HepG2 (cell line): ENCODE data around the gene MIEF1. TPM values are rescaled to one million over a fixed set of nuclear protein-coding genes. Genes with fewer than 3 reads are reported as not detected.

Source experiments
- CEBPB ChIP-seq: IDR thresholded peaks from 2 replicates; pipeline ENCODE4 v1.6.1; 2011; ENCODE audit warnings: low read depth, low read length, improper control_type of control experiment, borderline replicate concordance
- DMTF1 ChIP-seq: sonication (generic); formaldehyde crosslinking; IDR thresholded peaks from 2 replicates; pipeline ENCODE4 v1.4.0; 2020; ENCODE audit warnings: mild to moderate bottlenecking, missing genetic modification reagents
- ELF3 ChIP-seq: IDR thresholded peaks from 2 replicates; pipeline ENCODE4 v1.6.1; 2016; ENCODE audit warnings: missing genetic modification reagents, missing compliant biosample characterization
- FIP1L1 ChIP-seq: fragments of 200-400 bp; formaldehyde crosslinking; IDR thresholded peaks from 2 replicates; pipeline ENCODE4 v1.6.1; 2018; ENCODE audit warnings: low read depth, mild to moderate bottlenecking, low read length, moderate library complexity, borderline replicate concordance; ENCODE audit not compliant: insufficient read depth
- HIVEP1 ChIP-seq: sonication (generic); formaldehyde crosslinking; IDR thresholded peaks from 2 replicates; pipeline ENCODE4 v1.4.0; 2020; ENCODE audit warnings: mild to moderate bottlenecking, missing genetic modification reagents
- KLF6 ChIP-seq: IDR thresholded peaks from 2 replicates; pipeline ENCODE4 v1.8.0; 2016; ENCODE audit warnings: missing biosample characterization, missing genetic modification reagents
- MEIS1 ChIP-seq: sonication (generic); formaldehyde crosslinking; IDR thresholded peaks from 2 replicates; pipeline ENCODE4 v1.9.0; 2021; ENCODE audit warnings: mild to moderate bottlenecking, missing genetic modification reagents, moderate library complexity, borderline replicate concordance
- NR0B2 ChIP-seq: sonication (generic); formaldehyde crosslinking; IDR thresholded peaks from 2 replicates; pipeline ENCODE4 v1.4.0; 2020; ENCODE audit warnings: mild to moderate bottlenecking, missing genetic modification reagents
- NR1H2 ChIP-seq: sonication (generic); formaldehyde crosslinking; IDR thresholded peaks from 2 replicates; pipeline ENCODE4 v1.8.1; 2022; ENCODE audit warnings: low read depth, missing genetic modification reagents, borderline replicate concordance
- ONECUT2 ChIP-seq: sonication (generic); formaldehyde crosslinking; IDR thresholded peaks from 2 replicates; pipeline ENCODE4 v1.4.0; 2020; ENCODE audit warnings: missing genetic modification reagents
- RXRB ChIP-seq: IDR thresholded peaks from 2 replicates; pipeline ENCODE4 v1.6.1; 2016; ENCODE audit warnings: borderline replicate concordance, missing genetic modification reagents, missing compliant biosample characterization
- SALL2 ChIP-seq: sonication (generic); formaldehyde crosslinking; IDR thresholded peaks from 2 replicates; pipeline ENCODE4 v1.8.1; 2023; ENCODE audit warnings: mild to moderate bottlenecking, missing genetic modification reagents, inconsistent platforms
- SMAD3 ChIP-seq: sonication (generic); formaldehyde crosslinking; IDR thresholded peaks from 2 replicates; pipeline ENCODE4 v1.4.0; 2020; ENCODE audit warnings: missing genetic modification reagents
- SNAPC2 ChIP-seq: sonication (generic); formaldehyde crosslinking; IDR thresholded peaks from 2 replicates; pipeline ENCODE4 v1.8.1; 2022; ENCODE audit warnings: mild to moderate bottlenecking, missing genetic modification reagents
- SP4 ChIP-seq: sonication (generic); formaldehyde crosslinking; IDR thresholded peaks from 2 replicates; pipeline ENCODE4 v1.8.1; 2023; ENCODE audit warnings: mild to moderate bottlenecking, missing genetic modification reagents
- TEF ChIP-seq: sonication (generic); formaldehyde crosslinking; IDR thresholded peaks from 2 replicates; pipeline ENCODE4 v1.5.0; 2020; ENCODE audit warnings: missing genetic modification reagents
- TGIF2 ChIP-seq: IDR thresholded peaks from 2 replicates; pipeline ENCODE4 v1.6.1; 2016; ENCODE audit warnings: control low read depth, missing compliant biosample characterization
- TMF1 ChIP-seq: sonication (generic); formaldehyde crosslinking; IDR thresholded peaks from 2 replicates; pipeline ENCODE4 v1.8.1; 2022; ENCODE audit warnings: low read depth, missing genetic modification reagents
- TP53 ChIP-seq: sonication (generic); formaldehyde crosslinking; conservative IDR thresholded peaks from 2 replicates; pipeline ENCODE4 v1.4.0; 2020; ENCODE audit warnings: missing genetic modification reagents
- ZNF205 ChIP-seq: IDR thresholded peaks from 2 replicates; pipeline ENCODE4 v1.6.1; 2018; ENCODE audit warnings: missing biosample characterization, missing genetic modification reagents
- ZNF263 ChIP-seq: sonication (generic); formaldehyde crosslinking; IDR thresholded peaks from 2 replicates; pipeline ENCODE4 v1.4.0; 2020; ENCODE audit warnings: missing genetic modification reagents
- ZNF326 ChIP-seq: sonication (generic); formaldehyde crosslinking; IDR thresholded peaks from 2 replicates; pipeline ENCODE4 v1.4.0; 2020; ENCODE audit warnings: missing genetic modification reagents, borderline replicate concordance
- ZNF589 ChIP-seq: sonication (generic); formaldehyde crosslinking; conservative IDR thresholded peaks from 2 replicates; pipeline ENCODE4 v1.8.0; 2022; ENCODE audit warnings: mild to moderate bottlenecking, moderate library complexity, missing genetic modification reagents
- ZNF598 ChIP-seq: sonication (generic); formaldehyde crosslinking; IDR thresholded peaks from 2 replicates; pipeline ENCODE4 v1.5.1; 2020; ENCODE audit warnings: mild to moderate bottlenecking, missing genetic modification reagents, borderline replicate concordance
- ZNF644 ChIP-seq: IDR thresholded peaks from 2 replicates; pipeline ENCODE4 v1.6.1; 2016; ENCODE audit warnings: low read depth
- ZNF709 ChIP-seq: sonication (generic); formaldehyde crosslinking; IDR thresholded peaks from 2 replicates; pipeline ENCODE4 v1.5.0; 2020; ENCODE audit warnings: mild to moderate bottlenecking, missing genetic modification reagents
- ZNF891 ChIP-seq: sonication (generic); formaldehyde crosslinking; IDR thresholded peaks from 2 replicates; pipeline ENCODE4 v1.5.0; 2020; ENCODE audit warnings: mild to moderate bottlenecking, missing genetic modification reagents
- ZSCAN31 ChIP-seq: sonication (generic); formaldehyde crosslinking; IDR thresholded peaks from 2 replicates; pipeline ENCODE4 v1.5.0; 2020; ENCODE audit warnings: low read depth, mild to moderate bottlenecking, missing genetic modification reagents
- polyA plus RNA-seq, 8 experiments: library from polyadenylated mRNA; depleted of rRNA in 3 of 8; stranded (reverse) in 7 of 8; unstranded in 1 of 8; fragments of >200 nt; fragmentation: Illumina TruSeq in 4 of 8; extraction: Trizol in 4 of 8; gene quantifications; 2 replicates each; pipeline versions ENCODE4 v1.2.1 to v1.2.3, GENCODE V29; 2011 to 2016; ENCODE audit warnings: low read depth in 4 of 8, missing spikeins in 1 of 8, mixed read lengths in 1 of 8; ENCODE audit not compliant: insufficient read depth in 1 of 8
- total RNA-seq, 5 experiments: library from RNA; depleted of rRNA; stranded (reverse); fragments of >200 nt; fragmentation: Illumina TruSeq; extraction: Trizol; gene quantifications; 2 replicates each; pipeline ENCODE4 v1.2.3, GENCODE V29; 2016; ENCODE audit warnings: low read depth in 1 of 5

The MIEF1 gene
- total and polyA plus RNA-seq, 2 of the 13 experiments (the other 11 are each of a cell fraction or from before 2014, with no cell fraction given), result 21.7 to 34.8 TPM

- peak; percentile 49; the same call in 1 of the 2 replicates for TF ChIP-seq SALL2 (CRISPR knock-in tag)
- peak; percentile 71; the same call in 1 of the 2 replicates for TF ChIP-seq ZNF205 (CRISPR knock-in tag)
- TF ChIP-seq NR0B2 (CRISPR knock-in tag), result peak; percentile 80; the same call in 1 of the 2 replicates
- TF ChIP-seq TMF1, result no peak
- TF ChIP-seq HIVEP1 (CRISPR knock-in tag), result no peak; the same call in 1 of the 2 replicates
- TF ChIP-seq ZNF644 (CRISPR knock-in tag), result no peak
- TF ChIP-seq MEIS1 (CRISPR knock-in tag), result no peak
- TF ChIP-seq ZNF891 (CRISPR knock-in tag), result no peak
- peak; percentile 85 for TF ChIP-seq SP4
- no peak for TF ChIP-seq CEBPB
- no peak for TF ChIP-seq TEF (CRISPR knock-in tag)
- no peak for TF ChIP-seq ZNF326 (CRISPR knock-in tag)
- TF ChIP-seq RXRB (CRISPR knock-in tag), result peak; percentile 84
- no peak for TF ChIP-seq ZNF598 (CRISPR knock-in tag)
- peak; percentile 87 for TF ChIP-seq KLF6 (CRISPR knock-in tag)
- TF ChIP-seq FIP1L1, result no peak
- no peak for TF ChIP-seq SNAPC2 (CRISPR knock-in tag)
- peak; percentile 49; the same call in 1 of the 2 replicates for TF ChIP-seq TGIF2 (CRISPR knock-in tag)
- TF ChIP-seq SMAD3, result 0 out of 2 replicates have a peak, but pooled peaks have one; percentile 77
- TF ChIP-seq ELF3, result peak; percentile 76; the same call in 1 of the 2 replicates
- TF ChIP-seq ZNF589 (CRISPR knock-in tag), result no peak
- TF ChIP-seq ZSCAN31, result no peak
- TF ChIP-seq ONECUT2 (CRISPR knock-in tag), result no peak
- TF ChIP-seq NR1H2 (CRISPR knock-in tag), result no peak
- peak; percentile 67 for TF ChIP-seq ZNF709 (CRISPR knock-in tag)
- TF ChIP-seq TP53 (CRISPR knock-in tag), result no peak
- TF ChIP-seq ZNF263, result peak; percentile 89
- no peak for TF ChIP-seq DMTF1
Observed at GRCh38 chr22:39502109-39502788, at the start of gene MIEF1 (continued).
